GM23338 (cell line): ENCODE results near the gene HECTD3. TPM values are rescaled to one million over a fixed set of nuclear protein-coding genes. Genes with fewer than 3 reads are reported as not detected.
"Not testable (repeated sequence)": the region's sequence is repeated elsewhere in the genome, so short reads cannot be mapped to it uniquely, and the experiment has no call there.

Experiments
- ATAC-seq: fragments of 200-7000 bp; cut with Tn5 transposase; 3 replicates; pipeline ENCODE4 v1.9.1; 2020
- DNase-seq: peaks from one replicate; pipeline ENCODE4 v3.0.0-alpha.2; 2015; ENCODE audit warnings: low spot score
- H2AFZ ChIP-seq: fragments of 200-600 bp; sonication (generic); 2 replicates; pipeline ENCODE4 v1.8.0; 2016; ENCODE audit warnings: antibody characterized with exemption, mild to moderate bottlenecking, moderate library complexity
- H3F3A ChIP-seq: fragments of 200-600 bp; sonication (generic); replicated peaks from 2 replicates; pipeline ENCODE4 v1.8.0; 2017; ENCODE audit warnings: antibody characterized with exemption, mixed run types, low read depth
- H3K27ac ChIP-seq: fragments of 200-600 bp; sonication (generic); 2 replicates; pipeline ENCODE4 v1.6.1; 2016; ENCODE audit warnings: low read depth
- H3K27me3 ChIP-seq: fragments of 200-600 bp; sonication (generic); 2 replicates; pipeline ENCODE4 v1.8.0; 2016; ENCODE audit warnings: mild to moderate bottlenecking, mixed run types, moderate library complexity; ENCODE audit not compliant: insufficient read depth
- H3K36me3 ChIP-seq: fragments of 200-600 bp; sonication (generic); 2 replicates; pipeline ENCODE4 v1.8.0; 2016; ENCODE audit warnings: mild to moderate bottlenecking; ENCODE audit not compliant: insufficient read depth
- H3K4me1 ChIP-seq: fragments of 200-600 bp; sonication (generic); 2 replicates; pipeline ENCODE4 v1.8.0; 2016; ENCODE audit warnings: mild to moderate bottlenecking, moderate library complexity; ENCODE audit not compliant: insufficient read depth
- H3K4me2 ChIP-seq: fragments of 200-600 bp; sonication (generic); 2 replicates; pipeline ENCODE4 v1.7.1; 2017; ENCODE audit warnings: mixed run types
- H3K4me3 ChIP-seq: fragments of 200-600 bp; sonication (generic); 2 replicates; pipeline ENCODE4 v1.6.1; 2016; ENCODE audit warnings: mixed run types
- H3K79me2 ChIP-seq: fragments of 200-600 bp; sonication (generic); replicated peaks from 2 replicates; pipeline ENCODE4 v1.8.0; 2017; ENCODE audit warnings: mild to moderate bottlenecking; ENCODE audit not compliant: insufficient read depth
- H3K9me2 ChIP-seq: fragments of 200-600 bp; sonication (generic); 2 replicates; pipeline ENCODE4 v1.8.0; 2017; ENCODE audit not compliant: insufficient read depth
- H4K20me1 ChIP-seq: fragments of 200-600 bp; sonication (generic); replicated peaks from 2 replicates; pipeline ENCODE4 v1.8.0; 2017; ENCODE audit warnings: mild to moderate bottlenecking; ENCODE audit not compliant: insufficient read depth
- H3K27ac Mint-ChIP-seq: 2 replicates; pipeline ENCODE4 v1.8.0; 2020; ENCODE audit warnings: inconsistent platforms, mild to moderate bottlenecking, moderate library complexity, mixed read lengths
- H3K27me3 Mint-ChIP-seq: 3 replicates; pipeline ENCODE4 v1.8.0; 2022; ENCODE audit warnings: low read depth, mild to moderate bottlenecking, moderate library complexity, mixed read lengths, inconsistent platforms; ENCODE audit not compliant: insufficient read depth, poor library complexity
- H3K36me3 Mint-ChIP-seq: 3 replicates; pipeline ENCODE4 v1.8.0; 2021; ENCODE audit warnings: low read depth, mild to moderate bottlenecking, inconsistent platforms, moderate library complexity, mixed read lengths
- H3K4me1 Mint-ChIP-seq: 3 replicates; pipeline ENCODE4 v1.8.0; 2020; ENCODE audit warnings: mild to moderate bottlenecking, inconsistent platforms, mixed read lengths
- H3K4me3 Mint-ChIP-seq: 3 replicates; pipeline ENCODE4 v1.8.0; 2021; ENCODE audit warnings: moderate library complexity, mild to moderate bottlenecking, inconsistent platforms, mixed read lengths
- H3K9me3 Mint-ChIP-seq: 3 replicates; pipeline ENCODE4 v1.8.0; 2020; ENCODE audit warnings: moderate library complexity, mild to moderate bottlenecking, inconsistent platforms, mixed read lengths
- EZH2 ChIP-seq: fragments of 200-600 bp; sonication (generic); IDR thresholded peaks from one replicate; pipeline ENCODE4 v1.8.0; 2017; ENCODE audit warnings: antibody characterized with exemption, mild to moderate bottlenecking, low read depth; ENCODE audit not compliant: unreplicated experiment
- JUNB ChIP-seq: IDR thresholded peaks from one replicate; pipeline ENCODE4 v1.6.1; 2016; ENCODE audit warnings: antibody characterized with exemption; ENCODE audit not compliant: unreplicated experiment
- POLR2AphosphoS5 ChIP-seq: IDR thresholded peaks from 2 replicates; pipeline ENCODE4 v1.6.1; 2016; ENCODE audit warnings: antibody characterized with exemption, low read depth
- STAT1 ChIP-seq: IDR thresholded peaks from one replicate; pipeline ENCODE4 v1.6.1; 2016; ENCODE audit warnings: antibody characterized with exemption; ENCODE audit not compliant: unreplicated experiment
- ZNF331 ChIP-seq: fragments of 250-450 bp; sonication (Bioruptor Pico); IDR thresholded peaks from 2 replicates; pipeline ENCODE4 v1.5.0; 2020; ENCODE audit warnings: low read depth, mild to moderate bottlenecking, moderate library complexity
- ZNF462 ChIP-seq: fragments of 250-450 bp; sonication (Bioruptor Pico); IDR thresholded peaks from 2 replicates; pipeline ENCODE4 v1.5.0; 2020; ENCODE audit warnings: mild to moderate bottlenecking, moderate library complexity
- polyA plus RNA-seq: library from polyadenylated mRNA; unstranded; fragments of >200 nt; fragmentation: Nextera tagmentation; extraction: Ambion mirVana; gene quantifications from 2 replicates; pipeline ENCODE4 v1.2.1, GENCODE V29; 2016
- total RNA-seq: library from RNA; depleted of rRNA; stranded (reverse); fragments of >200 nt; shearing (Covaris generic); gene quantifications from 2 replicates; pipeline ENCODE4 v1.2.3, GENCODE V29; 2014

The HECTD3 gene
- total and polyA plus RNA-seq, 2 experiments from 2014 or later = 13.1 to 31.4 TPM

GRCh38 chr1:44962729-44963128 is 48.4 kb downstream of the HECTD3 start:
- peaks cover 4% of the 10 kb centered on the region; the same call in 1 of the 2 replicates for H4K20me1 ChIP-seq
- no peak overlapping the region for H2AFZ ChIP-seq
- no peaks in the 10 kb centered on the region for H3K9me2 ChIP-seq
- no peak overlapping the region for H3K27ac ChIP-seq
- H3K79me2 ChIP-seq = no peaks in the 10 kb centered on the region
- Mint-ChIP-seq H3K9me3 (no peaks in the 10 kb centered on the region), H3K27me3 (no peaks in the 10 kb centered on the region), H3K36me3 (no peaks in the 10 kb centered on the region), H3K27ac (no peak overlapping the region), H3K4me1 (no peaks in the 10 kb centered on the region), H3K4me3 (no peak overlapping the region)
- H3K4me2 ChIP-seq = no peak overlapping the region
- H3K4me1 ChIP-seq = no peaks in the 10 kb centered on the region
- H3K27me3 ChIP-seq = no peaks in the 10 kb centered on the region
- no peak for TF ChIP-seq EZH2
- no peak for TF ChIP-seq ZNF462 (CRISPR knock-in tag)
- no peak for TF ChIP-seq JUNB
- TF ChIP-seq ZNF331 (CRISPR knock-in tag) = no peak
- TF ChIP-seq STAT1 = no peak
- no peak for TF ChIP-seq POLR2AphosphoS5
- DNase-seq = no peak
- H3K36me3 ChIP-seq = no peaks in the 10 kb centered on the region
- H3K4me3 ChIP-seq = no peak overlapping the region
- no peak for ATAC-seq
- no peaks in the 10 kb centered on the region for H3F3A ChIP-seq

GRCh38 chr1:44962022-44962421 is 49.1 kb downstream of the HECTD3 start:
- not testable (repeated sequence) for H3K9me2 ChIP-seq, H3K79me2 ChIP-seq, H3K4me3 ChIP-seq, H3K27me3 ChIP-seq, H3K4me3 Mint-ChIP-seq, H3F3A ChIP-seq, H3K27me3 Mint-ChIP-seq, H4K20me1 ChIP-seq, H3K36me3 Mint-ChIP-seq, H3K36me3 ChIP-seq, H3K27ac Mint-ChIP-seq, H3K4me1 Mint-ChIP-seq, DNase-seq, H3K4me2 ChIP-seq, H3K9me3 Mint-ChIP-seq, H3K4me1 ChIP-seq, H3K27ac ChIP-seq, H2AFZ ChIP-seq, ATAC-seq

GRCh38 chr1:44957566-44957965 is 53.6 kb downstream of the HECTD3 start:
- not testable (repeated sequence) for H3K27me3 ChIP-seq, H3K9me3 Mint-ChIP-seq, H3K4me1 Mint-ChIP-seq, DNase-seq, H3F3A ChIP-seq, H3K79me2 ChIP-seq, H3K36me3 Mint-ChIP-seq, H3K27ac Mint-ChIP-seq, H3K4me3 ChIP-seq, H3K27me3 Mint-ChIP-seq, H3K4me1 ChIP-seq, H3K27ac ChIP-seq, ATAC-seq, H3K36me3 ChIP-seq, H2AFZ ChIP-seq, H4K20me1 ChIP-seq, H3K4me3 Mint-ChIP-seq, H3K4me2 ChIP-seq, H3K9me2 ChIP-seq

GRCh38 chr1:44956077-44956476 is 55.0 kb downstream of the HECTD3 start:
- not testable (repeated sequence) for H3K9me3 Mint-ChIP-seq, H3K4me1 Mint-ChIP-seq, H3K9me2 ChIP-seq, H3K27me3 ChIP-seq, H3F3A ChIP-seq, H3K27ac ChIP-seq, H3K4me3 ChIP-seq, DNase-seq, ATAC-seq, H4K20me1 ChIP-seq, H3K4me1 ChIP-seq, H3K4me3 Mint-ChIP-seq, H3K36me3 ChIP-seq, H3K4me2 ChIP-seq, H3K36me3 Mint-ChIP-seq, H3K27ac Mint-ChIP-seq, H3K27me3 Mint-ChIP-seq, H3K79me2 ChIP-seq, H2AFZ ChIP-seq
